H1 (cell line): Measurements from ENCODE around the gene ELP4. TPM values are rescaled to one million over a fixed set of nuclear protein-coding genes. Genes with fewer than 3 reads are reported as not detected.

Experiments
- BRCA1 ChIP-seq: IDR thresholded peaks from 2 replicates; pipeline ENCODE4 v1.6.1; 2012; ENCODE audit warnings: low read depth, low read length, improper control_type of control experiment
- CHD7 ChIP-seq: fragments of 300-600 bp; sonication (generic); IDR thresholded peaks from 2 replicates; pipeline ENCODE4 v1.7.1; 2012; ENCODE audit warnings: low read length, moderate library complexity, mild to moderate bottlenecking, inconsistent platforms; ENCODE audit not compliant: insufficient replicate concordance
- SUZ12 ChIP-seq: fragments of 200-600 bp; sonication (generic); IDR thresholded peaks from 2 replicates; pipeline ENCODE4 v1.6.1; 2012; ENCODE audit warnings: mild to moderate bottlenecking, inconsistent platforms, low read length, moderate library complexity, mixed read lengths
- TEAD4 ChIP-seq: IDR thresholded peaks from 2 replicates; pipeline ENCODE4 v1.6.1; 2012; ENCODE audit warnings: low read depth, low read length, inconsistent platforms, mixed read lengths
- polyA plus RNA-seq, 7 experiments: library from polyadenylated mRNA; depleted of rRNA in 3 of 7; stranded (reverse) in 5 of 7; unstranded in 2 of 7; fragments of >200 nt in 5 of 7; fragments of 200-250 nt in 2 of 7; gene quantifications; 1 replicate in 5 of 7; 2 replicates in 1 of 7; 4 replicates in 1 of 7; pipeline versions ENCODE4 v1.2.1 to v1.2.3, GENCODE V29; 2011 to 2013; ENCODE audit warnings: missing spikeins in 2 of 7, mixed read lengths in 2 of 7
- total RNA-seq: library from RNA; stranded (reverse); fragmentation: NEBNext Ultra II Directional; extraction: Animal tissue kit (Norgen Biotek cat#: 25700); gene quantifications from 2 replicates; pipeline ENCODE4 v1.2.1, GENCODE V29; 2021

The ELP4 gene
- total and polyA plus RNA-seq, 2 of the 8 experiments (the other 6 are each of a cell fraction or from before 2014, with no cell fraction given): 14.0 to 18.6 TPM

DNA sequence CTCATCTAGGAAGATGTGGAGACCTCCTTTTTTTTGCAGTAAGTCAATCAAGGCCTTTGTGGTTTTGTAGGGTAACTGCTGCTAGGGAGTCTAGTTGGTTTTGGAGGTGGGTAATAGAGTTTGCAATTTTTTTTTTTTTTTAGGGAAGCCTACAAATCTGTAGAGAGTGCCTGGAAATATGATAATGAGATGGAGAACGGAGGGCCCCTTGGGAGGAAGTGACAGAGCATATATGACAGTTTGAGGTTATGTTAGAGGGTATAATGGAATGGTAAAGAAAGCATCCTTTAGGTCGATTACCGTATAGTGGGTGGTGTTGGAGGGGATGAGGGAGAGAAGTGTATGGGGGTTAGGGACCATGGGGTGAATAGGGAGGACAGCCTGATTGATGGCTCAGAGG lies 98.3 kb downstream of the ELP4 start (continued):
- TF ChIP-seq CHD7 (no peak), TEAD4 (no peak), BRCA1 (no peak), SUZ12 (no peak)
- TF ChIP-seq, all 59 proteins: peak for 0
